NT2/D1 (cell line): Measurements from ENCODE around the gene CCDC74A.

Experiments
- SUZ12 ChIP-seq: IDR thresholded peaks from 2 replicates; pipeline ENCODE4 v1.6.1; 2011; ENCODE audit not compliant: insufficient read length, insufficient read depth; ENCODE audit errors: extremely low read depth
- YY1 ChIP-seq: IDR thresholded peaks from 2 replicates; pipeline ENCODE4 v1.6.1; 2011; ENCODE audit not compliant: insufficient read length, insufficient read depth
- ZNF274 ChIP-seq: IDR thresholded peaks from 2 replicates; pipeline ENCODE4 v1.6.1; 2011; ENCODE audit warnings: mild to moderate bottlenecking, low read depth, low read length

GRCh38 chr2:131577812-131578211 is 50.1 kb downstream of the CCDC74A start:
- TF ChIP-seq ZNF274 (no peak), YY1 (no peak), SUZ12 (no peak)
